GM21576 (cell line): ENCODE data around the gene SEMA6B.
"Not testable (repeated sequence)": the region's sequence is repeated elsewhere in the genome, so short reads cannot be mapped to it uniquely, and the experiment has no call there.

ENCODE experiments used
- ATAC-seq: cut with Tn5 transposase; IDR thresholded peaks from one replicate; pipeline ENCODE4 v1.9.1; 2021; ENCODE audit warnings: mild to moderate bottlenecking, moderate library complexity; ENCODE audit not compliant: unreplicated experiment

Gene SEMA6B

DNA sequence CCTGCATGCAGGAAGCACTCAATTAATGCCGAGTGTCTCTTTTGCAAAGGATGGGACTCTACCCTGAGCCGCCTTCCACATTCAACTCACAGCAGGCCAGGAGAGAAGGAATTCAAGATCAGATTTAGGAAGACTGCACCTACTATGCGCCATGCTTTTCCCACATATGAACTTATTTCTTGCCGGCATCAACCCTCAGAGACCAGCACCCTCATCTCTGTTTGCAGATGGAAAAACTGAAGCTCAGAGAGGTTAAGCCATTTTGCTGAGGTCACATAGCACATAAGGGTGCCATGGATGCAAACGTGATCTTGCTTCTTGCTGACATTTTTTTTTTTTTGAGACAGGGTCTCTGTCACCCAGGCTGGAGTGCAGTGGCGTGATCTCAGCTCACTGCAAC is 14.2 kb upstream of the SEMA6B start:
- ATAC-seq: no peak

DNA sequence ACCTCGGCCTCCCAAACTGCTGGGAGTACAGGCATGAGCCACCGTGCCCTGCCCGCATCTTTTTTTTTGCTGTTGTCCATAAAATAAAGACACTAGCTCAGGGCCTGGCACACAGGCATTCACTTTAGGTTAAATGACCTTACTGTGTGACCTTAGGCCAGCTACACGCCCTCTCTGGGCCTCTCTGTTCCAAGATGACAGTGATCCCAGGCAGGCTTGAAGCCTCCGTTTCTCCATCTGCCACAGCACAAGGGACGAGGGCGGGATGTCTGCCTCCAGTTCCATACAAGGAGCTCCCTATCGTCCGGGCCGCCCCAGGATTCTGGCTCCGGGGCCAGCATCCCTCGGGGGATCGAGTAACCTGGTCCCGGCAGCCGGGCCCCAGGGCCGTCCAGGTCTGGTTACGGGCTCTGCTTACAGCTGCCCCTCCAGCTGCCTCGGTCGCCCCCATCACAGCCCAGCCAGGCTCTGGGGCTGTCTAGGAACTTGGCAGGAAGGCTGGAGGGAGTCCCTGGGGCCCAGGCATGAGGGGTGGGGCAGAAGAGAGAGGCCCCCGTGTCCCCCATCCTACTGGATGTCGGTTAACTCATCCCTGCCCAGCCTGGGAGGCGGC is 11.9 kb upstream of the SEMA6B start:
- no peak for ATAC-seq

DNA sequence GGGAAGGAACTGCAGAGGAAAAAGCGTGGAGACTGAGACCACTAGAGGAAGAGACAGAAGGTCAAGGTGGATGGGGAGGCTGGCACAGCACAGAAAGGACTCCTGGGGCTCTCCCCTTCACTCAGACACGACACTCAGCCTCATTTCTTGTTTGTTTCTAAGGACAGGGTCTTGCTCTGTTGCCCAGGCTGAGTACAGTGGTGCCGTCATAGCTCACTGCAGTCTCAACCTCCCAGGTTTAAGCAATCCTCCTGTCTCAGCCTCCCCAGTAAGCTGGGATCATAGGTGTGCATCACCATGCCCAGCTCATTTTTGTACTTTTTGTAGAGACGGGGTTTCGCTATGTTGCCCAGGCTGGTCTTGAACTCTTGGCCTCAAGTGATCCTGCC is 11.4 kb upstream of the SEMA6B start:
- no peak for ATAC-seq

DNA sequence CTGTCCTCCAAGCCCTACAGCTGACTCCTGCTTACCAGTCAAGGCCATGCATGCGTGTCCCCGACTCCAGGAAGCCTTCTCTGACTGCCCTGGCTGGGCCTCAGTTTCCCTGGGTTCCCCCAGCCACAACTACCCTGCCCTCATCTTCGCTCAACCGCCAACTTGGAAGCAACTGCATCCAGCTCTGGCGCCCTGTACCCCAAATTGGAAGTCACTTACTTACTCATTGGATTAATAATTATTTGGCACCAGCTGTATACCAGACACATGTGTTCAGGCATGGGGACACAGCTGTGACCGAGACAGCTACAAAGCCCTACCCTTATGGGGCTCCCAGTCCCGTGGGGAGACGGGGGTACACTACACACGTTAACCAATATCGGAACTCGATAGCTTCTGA is 10.9 kb upstream of the SEMA6B start:
- no peak for ATAC-seq

DNA sequence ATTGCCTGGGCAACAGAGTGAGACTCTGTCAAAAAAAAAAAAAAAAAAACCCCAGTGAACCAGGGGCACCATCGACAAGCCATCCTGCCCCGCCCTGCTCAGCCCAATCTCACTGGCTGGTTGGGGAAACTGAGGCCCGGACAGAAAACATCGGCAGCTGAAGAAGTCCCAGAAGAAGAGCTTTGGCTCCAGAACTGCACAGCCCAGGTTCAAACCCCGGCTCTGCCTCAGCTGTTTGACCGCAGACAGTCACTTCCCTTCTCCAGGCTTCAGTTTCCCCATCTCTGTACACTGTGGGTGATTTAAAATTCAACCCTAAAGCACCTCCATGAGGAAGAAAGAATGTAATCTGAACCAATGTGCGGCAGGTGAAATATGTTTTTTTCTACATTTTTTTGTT is 9.4 kb upstream of the SEMA6B start:
- no peak for ATAC-seq

DNA sequence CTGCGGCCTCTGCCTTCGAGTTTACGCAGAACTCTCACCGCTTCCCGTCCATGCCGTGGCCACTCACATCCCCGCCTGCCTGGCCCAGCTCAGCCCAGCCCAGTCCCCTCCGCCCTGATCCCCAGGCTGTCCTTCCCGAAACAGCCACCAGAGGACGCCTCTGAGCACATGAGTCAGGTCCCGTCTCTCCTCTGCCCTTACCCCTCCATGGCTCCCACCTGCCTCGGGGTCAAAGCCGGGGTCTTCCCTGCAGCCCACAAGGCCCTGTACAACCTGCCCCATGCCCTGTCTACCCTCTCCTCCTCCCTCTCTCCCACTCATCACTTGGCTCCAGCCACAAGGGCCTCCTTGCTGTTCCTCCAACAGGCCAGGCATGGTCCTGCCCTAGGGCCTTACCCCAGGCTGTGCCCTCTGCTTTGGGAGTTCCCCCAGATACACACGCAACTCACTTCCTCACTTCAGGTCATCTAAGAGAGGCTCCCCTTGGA is 8.1 kb upstream of the SEMA6B start:
- ATAC-seq: no peak

DNA sequence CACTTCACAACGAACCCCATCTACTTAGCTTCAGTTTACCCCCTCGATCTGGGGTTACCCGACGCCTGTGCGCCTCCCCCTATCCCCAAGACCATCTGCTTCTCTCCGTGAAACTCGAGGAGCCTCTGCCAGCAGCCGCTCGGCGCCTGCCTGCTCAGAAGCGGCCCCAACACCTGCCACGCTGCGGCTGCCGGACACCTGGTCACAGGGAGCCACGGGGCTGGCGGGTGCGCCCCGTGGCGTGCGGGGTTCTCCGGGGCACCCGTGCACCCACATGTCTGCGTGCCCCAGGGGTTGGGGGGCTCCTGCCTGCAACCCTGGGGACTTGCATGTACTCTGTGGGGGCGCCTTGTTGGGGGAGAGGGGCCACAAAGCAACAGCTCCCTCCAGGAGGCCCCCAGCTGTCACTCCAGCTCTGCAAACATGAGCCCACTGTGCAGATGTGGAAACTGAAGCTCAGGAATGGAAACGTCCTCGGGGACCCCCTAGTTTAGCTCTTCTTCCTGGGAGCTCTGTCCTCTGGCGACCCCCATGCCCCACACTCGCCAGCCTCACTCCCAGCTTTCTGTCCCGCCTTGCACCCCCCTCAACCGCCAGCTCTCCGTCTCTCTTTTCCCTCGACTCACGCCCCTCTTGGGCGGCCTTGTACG is 7.0 kb upstream of the SEMA6B start:
- ATAC-seq: no peak

DNA sequence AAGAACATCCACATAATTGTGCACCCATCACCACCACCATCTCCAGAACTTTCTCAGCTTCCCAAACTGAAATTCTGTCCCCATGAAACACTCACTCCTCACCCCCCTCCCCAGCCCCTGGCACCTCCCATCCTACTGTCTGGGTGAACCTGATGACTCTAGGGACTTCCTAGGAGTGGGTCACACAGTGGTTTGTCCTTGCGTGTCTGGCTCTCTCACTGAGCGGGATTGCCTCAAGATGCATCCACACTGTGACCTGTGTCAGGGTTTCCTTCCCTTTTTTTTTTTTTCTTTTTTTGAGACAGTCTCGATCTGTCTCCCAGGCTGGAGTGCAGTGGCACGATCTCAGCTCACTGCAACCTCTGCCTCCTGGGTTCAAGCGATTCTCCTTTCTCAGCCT is 4.1 kb upstream of the SEMA6B start:
- not testable (repeated sequence) for ATAC-seq

DNA sequence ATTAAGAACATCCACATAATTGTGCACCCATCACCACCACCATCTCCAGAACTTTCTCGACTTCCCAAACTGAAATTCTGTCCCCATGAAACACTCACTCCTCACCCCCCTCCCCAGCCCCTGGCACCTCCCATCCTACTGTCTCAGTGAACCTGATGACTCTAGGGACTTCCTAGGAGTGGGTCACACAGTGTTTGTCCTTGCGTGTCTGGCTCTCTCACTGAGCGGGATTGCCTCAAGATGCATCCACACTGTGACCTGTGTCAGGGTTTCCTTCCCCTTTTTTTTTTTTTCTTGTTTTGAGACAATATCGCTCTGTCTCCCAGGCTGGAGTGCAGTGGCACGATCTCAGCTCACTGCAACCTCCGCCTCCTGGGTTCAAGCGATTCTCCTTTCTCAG is 2.6 kb upstream of the SEMA6B start:
- ATAC-seq: not testable (repeated sequence)

DNA sequence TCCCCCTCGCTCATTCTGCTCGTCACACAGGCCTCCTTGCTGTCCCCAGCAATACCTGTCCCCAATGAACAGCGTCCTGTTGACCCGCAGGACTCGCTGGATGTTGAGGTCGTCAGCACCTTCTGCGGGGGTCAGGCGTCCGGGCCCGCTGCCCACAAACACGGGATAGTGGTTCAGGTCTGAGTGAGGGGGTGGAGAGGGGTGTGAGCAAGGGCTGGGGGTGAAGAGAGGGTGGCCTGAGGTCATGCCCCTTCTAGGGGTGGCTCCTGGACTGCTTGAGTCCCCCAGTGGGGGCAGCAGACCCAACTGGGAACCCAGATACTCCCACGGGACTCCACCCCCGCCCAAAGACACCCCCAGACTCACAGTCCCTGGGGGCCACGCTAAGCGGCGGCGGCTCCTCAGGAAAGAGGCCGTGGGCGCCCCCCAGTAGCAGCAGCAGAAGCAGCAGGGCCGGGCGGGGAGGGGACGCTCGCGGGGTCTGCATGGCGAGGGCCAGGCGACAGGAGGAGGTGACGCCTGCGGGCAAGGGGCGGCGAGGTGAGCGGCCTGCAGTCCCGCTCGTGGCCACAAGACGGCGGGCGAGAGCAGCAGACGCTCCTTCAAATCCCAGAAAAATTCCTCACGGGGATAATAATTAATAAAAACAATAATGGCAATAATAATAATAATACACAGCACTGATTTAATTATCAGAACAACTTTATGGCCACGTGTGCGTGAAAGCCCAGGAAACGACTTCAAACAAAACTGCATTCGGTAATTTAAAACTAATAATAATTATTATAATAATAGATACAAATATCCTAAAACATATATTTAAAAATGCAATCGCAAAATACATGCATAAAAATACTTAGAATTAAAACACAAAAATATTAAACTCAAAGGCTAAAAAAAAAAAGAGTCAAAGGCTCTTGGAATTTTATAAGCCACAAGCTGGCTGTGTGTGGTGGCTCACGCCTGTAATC is 1.2 kb downstream of the SEMA6B start:
- ATAC-seq: no peak

DNA sequence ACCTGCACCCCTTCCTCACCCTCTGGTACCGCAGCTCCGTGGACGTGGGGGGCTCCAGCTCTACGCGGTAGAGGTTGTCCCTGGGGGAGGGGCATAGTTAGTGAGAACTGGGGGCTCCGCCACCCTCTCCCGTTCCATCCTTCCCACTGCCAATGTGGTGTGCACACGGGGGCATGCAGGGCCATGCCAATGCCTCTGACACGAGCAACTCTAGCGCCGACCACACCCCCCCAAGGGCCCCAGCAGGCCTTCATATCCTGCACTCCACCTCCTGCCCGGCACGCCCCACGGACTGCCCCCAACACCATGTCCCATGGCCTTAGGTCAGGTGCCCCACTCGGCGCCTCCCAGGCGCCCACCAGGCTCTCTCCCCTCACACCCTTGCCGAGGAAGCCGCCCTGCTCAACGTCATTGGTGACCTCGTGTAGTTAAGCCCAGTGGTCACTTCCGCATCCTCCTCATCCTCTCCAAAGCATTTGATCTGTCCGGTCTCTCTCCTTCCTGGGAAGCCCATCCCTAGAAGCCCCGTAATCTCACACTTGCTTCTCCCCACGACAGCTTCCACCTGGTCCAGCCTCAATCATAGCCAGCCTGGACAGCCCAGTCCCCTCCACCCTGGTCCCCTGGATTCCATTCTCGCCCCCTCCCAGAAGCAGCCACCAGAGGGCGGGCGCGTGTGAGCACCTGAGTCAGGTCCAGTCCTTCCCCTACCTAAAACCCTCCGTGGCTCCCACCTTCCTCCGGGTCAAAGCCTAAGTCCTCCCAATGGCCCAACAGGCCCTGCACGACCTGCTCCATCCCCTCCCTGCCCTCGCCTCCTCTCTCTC is 2.1 kb downstream of the SEMA6B start:
- no peak for ATAC-seq

DNA sequence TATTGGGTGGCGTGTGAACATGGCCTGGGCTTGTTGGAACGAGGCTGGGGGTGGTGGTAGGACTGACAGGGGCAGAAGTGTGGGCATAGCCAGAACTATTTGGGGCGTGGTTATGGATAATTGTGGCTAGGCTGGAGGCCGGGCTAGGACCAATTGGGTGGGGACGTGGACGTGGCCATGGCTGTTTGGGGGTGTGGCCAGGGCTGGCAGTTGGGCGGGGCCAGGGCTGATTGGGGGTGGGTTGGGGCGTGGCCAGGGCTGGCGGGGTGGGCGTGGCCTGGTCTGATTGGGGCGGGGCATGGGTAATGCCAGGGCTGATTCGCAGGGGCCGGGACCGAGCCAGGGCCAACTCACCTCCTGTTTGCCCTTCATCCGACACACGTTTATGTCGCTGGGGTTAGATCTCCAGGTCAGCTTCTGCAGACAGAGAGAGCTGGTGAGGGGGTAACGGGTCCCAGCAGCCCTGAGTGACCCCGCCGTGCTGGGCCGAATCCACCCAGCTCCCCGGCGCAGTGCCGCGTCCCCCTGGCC is 2.8 kb downstream of the SEMA6B start:
- ATAC-seq: no peak

DNA sequence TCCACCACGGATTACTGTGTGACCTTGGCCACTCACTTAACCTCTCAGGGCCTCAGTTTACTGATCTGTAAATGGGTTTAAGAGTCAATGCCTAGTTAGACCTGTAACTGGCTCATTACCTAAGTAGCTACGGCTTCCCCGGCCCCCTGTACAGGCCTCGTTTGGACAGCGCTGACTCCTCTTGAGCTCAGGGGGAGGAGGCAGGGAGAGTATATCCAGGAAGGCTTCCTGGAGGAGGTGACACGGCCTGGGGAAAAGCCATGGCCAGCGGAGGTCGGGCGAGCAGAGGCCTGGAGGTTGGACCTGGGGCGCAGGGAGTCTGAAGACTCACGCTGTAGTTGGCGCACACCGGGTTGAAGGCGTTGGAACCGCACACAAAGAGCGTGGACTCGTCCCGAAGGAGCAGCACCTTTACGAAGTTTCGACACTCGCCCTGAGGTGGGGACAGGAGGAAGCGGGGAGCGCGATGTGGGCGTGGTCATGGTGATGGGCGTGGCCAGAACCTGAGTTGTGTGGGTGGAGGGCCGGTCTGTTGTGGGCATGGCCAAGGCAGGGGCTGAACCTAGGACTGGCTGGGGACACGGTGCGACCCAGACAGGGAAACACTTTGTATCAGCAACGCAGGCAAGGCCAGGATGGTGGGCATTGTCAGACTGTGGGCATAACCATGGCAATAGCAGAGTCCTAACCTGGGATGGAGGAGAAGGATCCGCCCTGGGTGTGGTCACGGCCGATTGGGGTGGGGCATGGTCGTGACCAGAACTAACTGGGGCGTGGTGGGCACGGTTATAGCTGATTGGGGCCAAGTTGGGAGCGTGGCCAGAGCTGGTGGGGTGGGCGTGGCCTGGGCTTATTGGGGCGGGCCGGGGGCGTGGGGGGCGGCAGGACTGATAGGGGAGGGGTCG is 3.6 kb downstream of the SEMA6B start:
- ATAC-seq: no peak

DNA sequence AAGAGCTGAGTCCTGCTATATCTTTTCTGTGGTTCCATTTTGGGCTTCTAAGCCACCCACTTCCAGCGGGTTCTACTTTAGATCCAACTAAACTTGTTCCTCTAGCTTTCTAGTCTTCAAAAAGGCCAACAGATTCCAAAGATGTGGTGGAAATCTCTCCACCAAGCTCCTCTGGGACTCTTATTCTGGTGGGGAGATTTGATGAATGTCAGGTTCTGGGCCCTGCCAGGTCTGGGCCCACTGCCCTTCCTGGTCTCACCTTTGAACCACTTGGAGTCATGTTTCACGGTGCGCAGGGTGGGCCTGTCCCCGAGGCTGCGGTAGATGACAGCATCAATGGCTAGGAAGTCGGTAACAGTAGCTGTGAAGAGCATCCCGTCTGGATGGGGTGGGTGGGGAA is 4.8 kb downstream of the SEMA6B start:
- no peak for ATAC-seq

DNA sequence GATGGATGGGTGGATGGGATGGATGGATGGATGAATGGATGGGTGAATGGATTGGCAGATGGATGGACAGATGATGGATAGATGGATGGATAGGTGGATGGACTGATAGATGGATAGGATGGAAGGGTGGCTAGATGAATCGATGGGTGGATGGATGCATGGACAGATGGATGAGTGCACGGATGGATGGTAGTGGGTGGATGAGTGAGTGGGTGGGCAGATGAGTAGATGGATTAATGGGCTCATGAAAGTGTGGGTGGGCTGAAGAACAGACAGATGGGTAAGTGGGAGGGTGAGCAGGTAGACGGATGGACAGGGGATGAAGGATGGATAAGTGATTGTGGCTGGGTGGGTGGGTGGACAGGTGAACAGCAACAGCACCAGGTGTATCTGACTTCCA is 5.7 kb downstream of the SEMA6B start:
- ATAC-seq: no peak

DNA sequence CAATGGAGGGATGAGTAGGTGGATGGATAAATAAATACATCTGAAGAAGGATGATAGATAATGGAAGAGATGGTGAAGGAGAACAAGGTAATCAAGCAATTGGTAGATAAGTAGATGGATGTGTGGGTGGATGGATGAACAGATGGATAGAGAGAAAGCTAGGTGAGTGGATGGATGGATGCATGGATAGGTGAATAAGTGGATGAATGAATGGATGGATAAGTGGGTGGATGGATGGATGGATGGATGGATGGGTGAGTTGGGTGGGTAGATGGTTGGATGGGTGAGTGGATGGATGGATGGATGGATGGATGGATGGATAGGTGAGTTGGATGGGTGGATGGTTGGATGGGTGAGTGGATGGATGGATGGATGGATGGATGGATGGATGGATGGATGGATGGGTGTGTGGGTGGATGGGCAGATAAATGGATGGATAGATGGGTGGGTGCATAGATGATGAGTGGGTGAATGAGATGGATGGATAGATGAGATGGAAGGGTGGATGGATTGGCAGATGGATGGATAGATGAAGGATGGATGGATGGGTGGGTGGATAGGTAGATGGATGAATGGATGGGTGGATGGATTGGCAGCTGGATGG is 6.3 kb downstream of the SEMA6B start:
- no peak for ATAC-seq

DNA sequence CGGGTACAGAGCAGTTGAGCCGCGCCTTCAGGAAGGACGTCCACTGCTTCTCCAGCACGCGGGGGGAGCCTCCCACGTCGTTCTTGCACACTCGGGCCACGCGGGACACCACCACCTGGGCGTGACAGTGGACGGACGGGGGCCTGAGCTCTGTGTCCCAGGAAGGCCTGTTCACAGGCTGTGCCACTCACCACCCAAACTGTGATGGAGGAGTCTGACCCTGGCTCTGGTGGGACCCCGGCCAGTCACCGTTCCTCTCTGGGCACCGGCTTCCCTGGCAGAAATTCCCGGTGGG is 7.0 kb downstream of the SEMA6B start:
- no peak for ATAC-seq

DNA sequence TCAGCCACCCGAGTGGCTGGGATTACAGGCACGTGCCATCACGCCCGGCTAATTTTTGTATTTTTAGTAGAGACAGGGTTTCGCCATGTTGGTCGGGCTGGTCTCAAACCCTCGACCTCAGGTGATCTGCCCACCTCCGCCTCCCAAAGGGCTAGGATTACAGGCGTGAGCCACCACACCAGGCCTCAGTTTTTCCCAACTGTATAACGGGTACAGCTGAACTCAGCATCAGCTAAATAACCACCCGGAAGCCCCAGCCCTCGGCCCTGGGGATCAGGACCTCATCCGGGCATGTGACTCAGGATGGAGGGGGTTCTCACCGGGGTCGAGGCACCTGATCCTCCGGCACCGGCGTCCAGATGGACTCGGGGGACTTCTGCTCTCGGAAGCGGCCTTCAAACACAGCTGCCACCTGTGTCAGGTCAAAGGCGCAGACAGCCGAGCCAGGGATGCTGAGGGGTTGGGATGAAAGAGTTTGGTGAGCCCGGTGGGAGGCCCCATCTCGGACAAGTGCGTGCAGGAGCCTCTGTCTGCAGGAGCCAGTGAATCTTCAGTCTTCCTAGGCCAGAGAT is 8.9 kb downstream of the SEMA6B start:
- ATAC-seq: no peak

DNA sequence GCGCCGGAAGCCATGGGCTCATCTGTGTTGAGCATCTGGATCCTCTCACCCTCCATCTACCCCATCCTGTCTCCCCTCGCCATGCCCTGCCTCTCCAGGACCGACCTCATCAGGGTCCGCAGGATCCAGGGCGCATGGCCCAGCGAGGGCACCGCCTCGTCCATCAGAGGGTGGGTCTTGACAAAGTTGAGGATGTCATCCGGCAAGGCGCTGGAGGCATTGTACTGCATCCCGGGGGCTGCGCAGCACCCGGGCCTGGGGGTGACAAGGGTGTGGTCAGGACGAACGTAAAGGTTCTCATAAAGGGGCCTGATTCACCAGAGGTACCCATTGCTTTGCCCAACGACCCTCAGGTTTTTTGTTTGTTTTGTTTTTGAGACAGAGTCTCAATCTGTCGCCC is 9.5 kb downstream of the SEMA6B start:
- ATAC-seq: no peak
